Thymus (tissue), 11 donors: ENCODE measurements around the gene PAXX. TPM values are rescaled to one million over a fixed set of nuclear protein-coding genes. Genes with fewer than 3 reads are reported as not detected.

Experiments used
- DNase-seq, 9 donors: peaks; one replicate each; pipeline ENCODE4 v3.0.0-alpha.2; 2013; ENCODE audit warnings: low spot score in 9 of 9, low read depth in 6 of 9, missing footprints in 1 of 9
- H3K27ac ChIP-seq, 2 donors: one replicate each; pipeline ENCODE4 v1.5.1; 2013; ENCODE audit warnings: control low read depth in 1 of 2, low read depth in 1 of 2, low read length in 1 of 2, mild to moderate bottlenecking in 1 of 2, moderate library complexity in 1 of 2
- H3K27me3 ChIP-seq, 2 donors: one replicate each; pipeline ENCODE4 v1.5.1; 2013; ENCODE audit warnings: low read length in 1 of 2; ENCODE audit not compliant: control insufficient read depth in 2 of 2, insufficient read depth in 1 of 2
- H3K36me3 ChIP-seq, 2 donors: one replicate each; pipeline ENCODE4 v1.5.1; 2013; ENCODE audit warnings: low read length in 1 of 2, mild to moderate bottlenecking in 1 of 2, moderate library complexity in 1 of 2; ENCODE audit not compliant: control insufficient read depth in 2 of 2, insufficient read depth in 2 of 2
- H3K4me1 ChIP-seq, 2 donors: one replicate each; pipeline ENCODE4 v1.5.1; 2013; ENCODE audit warnings: low read length in 2 of 2; ENCODE audit not compliant: control insufficient read depth in 2 of 2, insufficient read depth in 2 of 2
- H3K4me3 ChIP-seq, 2 donors: one replicate each; pipeline ENCODE4 v1.5.1; 2013; ENCODE audit warnings: low read length in 2 of 2, control low read depth in 1 of 2, mild to moderate bottlenecking in 1 of 2
- H3K9me3 ChIP-seq, 2 donors: one replicate each; pipeline ENCODE4 v1.5.1; 2013; ENCODE audit warnings: low read length in 1 of 2, mild to moderate bottlenecking in 1 of 2; ENCODE audit not compliant: control insufficient read depth in 2 of 2, insufficient read depth in 1 of 2
- WGBS: extraction: QIAGEN DNeasy Blood & Tissue Kit; methylation state at CpG from one replicate; pipeline ENCODE4 v1.1.7; 2013; 5-methylcytosine and 5-hydroxymethylcytosine counted together
- polyA plus RNA-seq: library from polyadenylated mRNA; stranded (reverse); fragments of 200-250 nt; gene quantifications from one replicate; pipeline ENCODE4 v1.2.3, GENCODE V29; 2013
- total RNA-seq: library from RNA; stranded (reverse); fragments of 120-200 nt; gene quantifications from one replicate; pipeline ENCODE4 v1.2.4, GENCODE V29; 2013
- donor health status: healthy.

Gene PAXX
- total and polyA plus RNA-seq, 2 donors: 68.9 to 431 TPM

- no peak overlapping the region for H3K27ac ChIP-seq
- WGBS: 70% methylated on average over 9 of the region's 9 CpGs
Measured at GRCh38 chr9:136983167-136983566, 9.1 kb upstream of the PAXX start.

GRCh38 chr9:136983656-136984314 is 8.4 kb upstream of the PAXX start:
- Histone ChIP-seq H3K4me3 (no peak overlapping the region), H3K27me3 (peaks cover 41 to 96% of the 10 kb centered on the region in 2 donors), H3K36me3 (no peaks in the 10 kb centered on the region), H3K4me1 (peaks cover 2 to 6% of the 10 kb centered on the region in 2 donors), H3K27ac (no peak overlapping the region), H3K9me3 (no peaks in the 10 kb centered on the region)
- DNase-seq: no peak
- WGBS: 87% methylated on average over 11 of the region's 11 CpGs

More at GRCh38 chr9:136983167-136983566, 9.1 kb upstream of the PAXX start:
- H3K36me3 ChIP-seq: no peaks in the 10 kb centered on the region
- no peak for DNase-seq
- peaks cover 2 to 6% of the 10 kb centered on the region in 2 donors for H3K4me1 ChIP-seq
- no peak overlapping the region for H3K4me3 ChIP-seq
- H3K27me3 ChIP-seq: peaks cover 39 to 94% of the 10 kb centered on the region in 2 donors
- H3K9me3 ChIP-seq: no peaks in the 10 kb centered on the region

- no peak for DNase-seq
- Histone ChIP-seq H3K9me3 (no peaks in the 10 kb centered on the region), H3K4me1 (peaks cover 2 to 6% of the 10 kb centered on the region in 2 donors), H3K4me3 (peak overlapping the region in 1 of 2 donors; percentile 41), H3K27me3 (peaks cover 41 to 95% of the 10 kb centered on the region in 2 donors), H3K36me3 (no peaks in the 10 kb centered on the region), H3K27ac (no peak overlapping the region)
- 49% methylated on average over 29 of the region's 29 CpGs for WGBS
Measured at GRCh38 chr9:136984464-136985026, 7.7 kb upstream of the PAXX start.

- peak overlapping the region in 1 of 2 donors; percentile 41 for H3K4me3 ChIP-seq
- no peak for DNase-seq
- H3K27ac ChIP-seq: no peak overlapping the region
- no peaks in the 10 kb centered on the region for H3K36me3 ChIP-seq
- peaks cover 41 to 95% of the 10 kb centered on the region in 2 donors for H3K27me3 ChIP-seq
- H3K9me3 ChIP-seq: no peaks in the 10 kb centered on the region
- H3K4me1 ChIP-seq: peaks cover 2 to 6% of the 10 kb centered on the region in 2 donors
- 8% methylated on average over 48 of the region's 48 CpGs for WGBS
Measured at GRCh38 chr9:136985027-136985602, 7.1 kb upstream of the PAXX start.

- no peak for DNase-seq
- no peak overlapping the region for H3K27ac ChIP-seq
- H3K4me3 ChIP-seq: peak overlapping the region in 1 of 2 donors; percentile 41
- no peaks in the 10 kb centered on the region for H3K36me3 ChIP-seq
- WGBS: 26% methylated on average over 33 of the region's 33 CpGs
- H3K27me3 ChIP-seq: peaks cover 46 to 96% of the 10 kb centered on the region in 2 donors
- peaks cover 2 to 6% of the 10 kb centered on the region in 2 donors for H3K9me3 ChIP-seq
- peaks cover 2 to 6% of the 10 kb centered on the region in 2 donors for H3K4me1 ChIP-seq
Measured at GRCh38 chr9:136985853-136986252, 6.4 kb upstream of the PAXX start.

GRCh38 chr9:136988872-136989271 is 3.4 kb upstream of the PAXX start:
- peaks cover 2 to 9% of the 10 kb centered on the region in 2 donors for H3K9me3 ChIP-seq
- H3K27me3 ChIP-seq: peaks cover 42 to 77% of the 10 kb centered on the region in 2 donors
- no peak overlapping the region for H3K4me3 ChIP-seq
- DNase-seq: no peak
- H3K27ac ChIP-seq: no peak overlapping the region
- H3K4me1 ChIP-seq: peaks cover 11 to 20% of the 10 kb centered on the region in 2 donors
- peaks cover 5% of the 10 kb centered on the region in 2 donors for H3K36me3 ChIP-seq
- 97% methylated on average over 4 of the region's 4 CpGs for WGBS

GRCh38 chr9:136990242-136990911 is 1.8 kb upstream of the PAXX start:
- no peak overlapping the region for H3K4me3 ChIP-seq
- H3K9me3 ChIP-seq: peaks cover 2 to 9% of the 10 kb centered on the region in 2 donors
- no peak overlapping the region for H3K27ac ChIP-seq
- no peak for DNase-seq
- H3K36me3 ChIP-seq: peaks cover 8 to 16% of the 10 kb centered on the region in 2 donors
- peaks cover 27 to 75% of the 10 kb centered on the region in 2 donors for H3K27me3 ChIP-seq
- peaks cover 9 to 25% of the 10 kb centered on the region in 2 donors for H3K4me1 ChIP-seq
- 94% methylated on average over 10 of the region's 10 CpGs for WGBS

GRCh38 chr9:136992819-136993369 is 672 bp downstream of the PAXX start:
- H3K4me3 ChIP-seq: peak overlapping the region; percentile 84 to 92
- peaks cover 25 to 50% of the 10 kb centered on the region in 2 donors for H3K4me1 ChIP-seq
- peaks cover 22 to 75% of the 10 kb centered on the region in 2 donors for H3K27me3 ChIP-seq
- WGBS: 54% methylated on average over 18 of the region's 18 CpGs
- peak overlapping the region; percentile 68 to 89 for H3K27ac ChIP-seq
- no peak for DNase-seq
- H3K36me3 ChIP-seq: peaks cover 8 to 16% of the 10 kb centered on the region in 2 donors
- H3K9me3 ChIP-seq: peaks cover 2 to 24% of the 10 kb centered on the region in 2 donors
